Calu3 (cell line): ENCODE data around the gene SPATS2L. TPM values are rescaled to one million over a fixed set of nuclear protein-coding genes. Genes with fewer than 3 reads are reported as not detected.

ENCODE experiments used
- BruUV-seq: library from RNA; stranded (reverse); fragments of 400-500 nt; replicated peaks from 2 replicates; lab custom pipeline; 2021; lab: Mats Ljungman, UMichigan
- CTCF ChIA-PET: fragments of 300-600 bp; sonication (Branson Sonifier 250); formaldehyde crosslinking; loops from one replicate; lab custom pipeline; 2022; ENCODE audit warnings: antibody characterized with exemption; lab: Charles Lee
- DNase-seq: peaks from one replicate; pipeline ENCODE4 v3.0.0; 2022
- H3K27ac Mint-ChIP-seq: one replicate; pipeline ENCODE4 v1.8.0; 2022; ENCODE audit warnings: mixed read lengths; ENCODE audit not compliant: unreplicated experiment
- H3K27me3 Mint-ChIP-seq: one replicate; pipeline ENCODE4 v1.8.0; 2022; ENCODE audit warnings: mixed read lengths; ENCODE audit not compliant: unreplicated experiment
- H3K36me3 Mint-ChIP-seq: one replicate; pipeline ENCODE4 v1.8.0; 2022; ENCODE audit warnings: mild to moderate bottlenecking, moderate library complexity, mixed read lengths; ENCODE audit not compliant: insufficient read depth, unreplicated experiment
- H3K4me1 Mint-ChIP-seq: one replicate; pipeline ENCODE4 v1.8.0; 2022; ENCODE audit warnings: mild to moderate bottlenecking, low read depth, mixed read lengths; ENCODE audit not compliant: unreplicated experiment
- H3K4me3 Mint-ChIP-seq: one replicate; pipeline ENCODE4 v1.8.0; 2022; ENCODE audit warnings: mild to moderate bottlenecking, low read depth, moderate library complexity, mixed read lengths; ENCODE audit not compliant: unreplicated experiment
- H3K9me3 Mint-ChIP-seq: one replicate; pipeline ENCODE4 v1.8.0; 2022; ENCODE audit warnings: low read depth, mixed read lengths; ENCODE audit not compliant: unreplicated experiment
- intact Hi-C: fragments of 100-400 bp; cut with micrococcal nuclease; formaldehyde crosslinking; loops from one replicate; pipeline ENCODE4 v1.10.0; 2022; ENCODE audit not compliant: unreplicated experiment
- total RNA-seq: library from RNA; stranded (reverse); gene quantifications from 2 replicates; pipeline ENCODE4 v1.2.3, GENCODE V29; 2022
- TF ChIP-seq, protein P1 (sequence below): fragments of 200-600 bp; IDR thresholded peaks from one replicate; pipeline ENCODE4 v1.8.0; 2022; ENCODE audit warnings: antibody characterized with exemption; ENCODE audit not compliant: unreplicated experiment

Gene SPATS2L
- total RNA-seq, 1 experiment from 2014 or later: 378 TPM

DNA sequence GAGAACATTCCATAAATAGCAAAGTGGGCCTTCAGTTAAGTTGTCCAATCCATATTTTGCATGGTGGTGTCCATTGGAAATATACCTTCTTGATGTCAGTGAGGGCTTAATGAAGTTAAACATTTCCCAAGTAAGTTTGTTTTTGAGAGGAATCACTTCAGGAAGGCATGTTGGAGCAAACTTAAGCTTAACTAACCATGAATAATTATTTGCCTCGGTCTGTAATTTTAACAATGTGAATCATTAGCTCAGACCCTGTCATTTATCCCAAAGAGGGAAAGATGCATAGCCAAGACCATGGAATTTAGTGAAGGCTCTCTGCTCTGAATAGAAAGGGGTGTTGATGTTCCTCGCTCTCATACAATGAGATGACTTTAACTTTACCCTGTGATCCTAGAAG, 47.4 kb downstream of the SPATS2L start:
- peak overlapping the region; percentile 96 for H3K27ac Mint-ChIP-seq
- CTCF ChIA-PET: interaction anchor here (2.5 kb wide), 1 partner anchor 17 kb away, joined by 6 read pairs; no protein-coding TSS in a partner anchor
- no peaks in the 10 kb centered on the region for H3K9me3 Mint-ChIP-seq
- intact Hi-C loops: loop anchor here (2.0 kb wide), 1 partner anchor 23 kb away; no protein-coding TSS in a partner anchor
- no peak for DNase-seq
- TF ChIP-seq, protein P1, sequence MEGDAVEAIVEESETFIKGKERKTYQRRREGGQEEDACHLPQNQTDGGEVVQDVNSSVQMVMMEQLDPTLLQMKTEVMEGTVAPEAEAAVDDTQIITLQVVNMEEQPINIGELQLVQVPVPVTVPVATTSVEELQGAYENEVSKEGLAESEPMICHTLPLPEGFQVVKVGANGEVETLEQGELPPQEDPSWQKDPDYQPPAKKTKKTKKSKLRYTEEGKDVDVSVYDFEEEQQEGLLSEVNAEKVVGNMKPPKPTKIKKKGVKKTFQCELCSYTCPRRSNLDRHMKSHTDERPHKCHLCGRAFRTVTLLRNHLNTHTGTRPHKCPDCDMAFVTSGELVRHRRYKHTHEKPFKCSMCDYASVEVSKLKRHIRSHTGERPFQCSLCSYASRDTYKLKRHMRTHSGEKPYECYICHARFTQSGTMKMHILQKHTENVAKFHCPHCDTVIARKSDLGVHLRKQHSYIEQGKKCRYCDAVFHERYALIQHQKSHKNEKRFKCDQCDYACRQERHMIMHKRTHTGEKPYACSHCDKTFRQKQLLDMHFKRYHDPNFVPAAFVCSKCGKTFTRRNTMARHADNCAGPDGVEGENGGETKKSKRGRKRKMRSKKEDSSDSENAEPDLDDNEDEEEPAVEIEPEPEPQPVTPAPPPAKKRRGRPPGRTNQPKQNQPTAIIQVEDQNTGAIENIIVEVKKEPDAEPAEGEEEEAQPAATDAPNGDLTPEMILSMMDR: no peak
- peaks cover 57% of the 10 kb centered on the region for H3K36me3 Mint-ChIP-seq
- peaks cover 90% of the 10 kb centered on the region for H3K4me1 Mint-ChIP-seq
- H3K4me3 Mint-ChIP-seq: peak overlapping the region; percentile 59
- BruUV-seq: no TSS peak
- no peaks in the 10 kb centered on the region for H3K27me3 Mint-ChIP-seq

DNA sequence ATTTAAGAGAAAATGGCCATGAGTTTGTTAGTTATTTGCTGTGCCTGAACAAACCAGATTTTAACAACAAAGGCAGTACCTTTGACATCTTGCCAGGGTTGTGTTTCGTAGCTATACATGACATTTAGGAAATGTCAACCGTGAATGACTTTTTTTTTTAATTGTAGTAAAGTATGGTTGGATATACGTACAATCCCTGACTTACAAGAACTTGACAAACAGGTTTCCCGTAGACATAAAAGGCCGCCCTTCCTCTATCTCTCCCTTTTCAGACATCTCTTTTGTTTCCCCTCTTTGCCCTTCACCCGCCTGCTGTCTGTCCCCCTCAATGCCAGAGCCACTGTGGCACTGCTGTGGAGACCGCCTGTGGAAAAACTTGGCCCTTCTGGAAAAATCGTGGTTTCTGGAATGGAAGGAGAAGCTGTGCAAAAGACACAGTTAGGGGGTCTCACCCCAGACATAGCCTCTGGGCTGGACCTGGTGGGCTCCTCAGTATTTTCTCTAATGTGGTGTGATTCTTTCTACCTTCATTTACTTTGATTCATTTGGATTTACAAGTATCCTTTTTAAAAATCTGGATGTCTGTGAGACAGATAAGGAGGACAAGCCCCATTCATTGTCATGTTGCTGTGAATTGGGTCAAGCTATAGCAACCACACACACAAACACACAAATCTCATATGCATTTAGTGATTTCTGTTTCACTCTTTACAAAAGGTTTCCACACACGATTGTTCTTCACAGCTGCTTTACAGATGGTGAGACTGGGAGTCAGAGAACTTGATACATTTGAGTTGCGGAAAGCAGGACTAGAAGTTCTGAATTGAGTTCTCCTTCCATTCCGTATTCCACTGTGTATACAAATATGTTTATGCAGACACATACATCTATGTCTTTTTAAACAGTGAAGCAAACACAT, 48.6 kb downstream of the SPATS2L start:
- Mint-ChIP-seq H3K27ac (peak overlapping the region; percentile 89), H3K4me1 (peaks cover 90% of the 10 kb centered on the region), H3K4me3 (no peak overlapping the region), H3K27me3 (no peaks in the 10 kb centered on the region), H3K36me3 (peaks cover 47% of the 10 kb centered on the region), H3K9me3 (no peaks in the 10 kb centered on the region)
- CTCF ChIA-PET: interaction anchor here (1.5 kb wide), 1 partner anchor 46 kb away, joined by 3 read pairs; no protein-coding TSS in a partner anchor
- TF ChIP-seq, protein P1: no peak
- intact Hi-C loops: no loop called here
- no peak for DNase-seq
- BruUV-seq: no TSS peak

DNA sequence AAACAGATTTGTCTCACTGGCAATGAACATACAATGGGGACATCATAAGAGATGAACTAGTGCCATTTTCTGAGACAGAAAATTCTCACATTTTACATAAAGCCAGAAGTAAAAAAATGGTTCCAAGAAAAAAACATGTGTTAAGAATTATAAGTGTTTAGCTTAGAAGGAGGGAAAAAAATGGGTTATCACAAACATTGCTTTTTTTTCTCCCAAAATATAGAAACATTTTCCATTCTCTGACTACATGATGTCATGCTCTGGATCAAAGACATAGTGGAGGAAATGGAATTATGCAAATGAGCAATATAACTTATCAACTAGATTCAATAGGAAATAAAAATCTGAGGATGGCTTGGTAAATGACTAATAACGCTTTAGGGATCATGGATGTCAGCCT, 49.8 kb downstream of the SPATS2L start:
- BruUV-seq: no TSS peak
- CTCF ChIA-PET: no interaction called here
- H3K4me1 Mint-ChIP-seq: peaks cover 83% of the 10 kb centered on the region

DNA sequence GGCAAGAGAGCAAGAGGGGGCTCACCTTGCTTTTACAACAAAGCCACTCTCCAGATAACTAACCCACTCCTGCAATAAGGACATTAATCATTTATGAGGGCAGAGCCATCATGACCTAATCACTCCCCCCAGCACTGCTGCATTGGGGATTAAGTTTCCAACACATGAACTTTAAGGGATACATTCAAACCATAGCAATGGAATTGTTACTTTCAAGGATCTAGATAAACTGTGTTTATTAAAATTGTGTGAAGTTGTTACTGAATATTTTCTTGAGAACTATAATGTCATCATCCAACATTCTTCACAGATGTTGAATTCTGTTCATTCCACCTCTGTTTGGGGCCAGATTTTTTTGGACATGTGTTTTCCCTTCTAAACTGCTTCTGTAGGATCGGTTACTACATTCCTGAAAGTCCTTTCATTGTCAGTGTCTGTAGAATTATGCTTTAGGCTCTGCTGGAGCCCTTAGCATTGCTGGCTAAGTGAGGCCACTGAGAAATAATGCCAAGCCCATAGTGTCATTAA, 50.4 kb downstream of the SPATS2L start:
- BruUV-seq: no TSS peak
- no peaks in the 10 kb centered on the region for H3K9me3 Mint-ChIP-seq
- CTCF ChIA-PET: no interaction called here
- H3K4me1 Mint-ChIP-seq: peaks cover 77% of the 10 kb centered on the region
- peaks cover 34% of the 10 kb centered on the region for H3K36me3 Mint-ChIP-seq
- intact Hi-C loops: no loop called here
- TF ChIP-seq, protein P1: no peak
- no peak for DNase-seq
- no peaks in the 10 kb centered on the region for H3K27me3 Mint-ChIP-seq
- no peak overlapping the region for H3K4me3 Mint-ChIP-seq
- H3K27ac Mint-ChIP-seq: peak overlapping the region; percentile 47

More for the DNA sequence above, 49.8 kb downstream of the SPATS2L start:
- Mint-ChIP-seq H3K4me3 (no peak overlapping the region), H3K27ac (peak overlapping the region; percentile 47), H3K36me3 (peaks cover 37% of the 10 kb centered on the region), H3K27me3 (no peaks in the 10 kb centered on the region), H3K9me3 (no peaks in the 10 kb centered on the region)
- DNase-seq: no peak
- TF ChIP-seq, protein P1: no peak
- intact Hi-C loops: no loop called here
